ENCODE data around the gene TCF7L2.

- TF ChIP-seq REST (IDR thresholded peaks at IDR 0.05; ENCODE audit: insufficient read depth in 1 of 2, low read depth in 2 of 2, low read length in 2 of 2) (no peak), POLR2AphosphoS5 (IDR thresholded peaks at IDR 0.05; ENCODE audit: low read depth, low read length) (no peak), SIN3A (IDR thresholded peaks at IDR 0.05; ENCODE audit: borderline replicate concordance, insufficient read depth, low read length) (no peak)
Measured at GRCh38 chr10:113080925-113081229, 130.8 kb downstream of the TCF7L2 start.

Measured in PFSK-1 (cell line).